Erythroblast (primary cell): ENCODE results near the gene DYNLL1.

Source experiments
- GATA1 ChIP-seq: IDR thresholded peaks from 2 replicates; pipeline ENCODE4 v1.6.1; 2011; ENCODE audit warnings: low read depth, mild to moderate bottlenecking, control low read depth, low read length, moderate library complexity
- POLR2A ChIP-seq: IDR thresholded peaks from 2 replicates; pipeline ENCODE4 v1.6.1; 2011; ENCODE audit warnings: mild to moderate bottlenecking, low read length

GRCh38 chr12:120536064-120536791 is 40.3 kb downstream of the DYNLL1 start:
- TF ChIP-seq POLR2A = no peak
- no peak for TF ChIP-seq GATA1
